Measurements from ENCODE around the gene RPRD2. TPM values are rescaled to one million over a fixed set of nuclear protein-coding genes. Genes with fewer than 3 reads are reported as not detected.

RPRD2 gene
- total RNA-seq, 1 experiment from 2014 or later = 36.2 TPM

GRCh38 chr1:150493175-150493574, 129.2 kb downstream of the RPRD2 start:
- Histone ChIP-seq H3K9me3 (ENCODE audit: insufficient read depth, low read depth) (no peaks in the 10 kb centered on the region), H3K4me3 (no peak overlapping the region), H3K4me1 (replicated peaks; ENCODE audit: insufficient read depth) (peaks cover 6% of the 10 kb centered on the region; the same call in 1 of the 2 replicates), H3K27ac (no peak overlapping the region), H3K4me2 (no peak overlapping the region), H2AFZ (no peak overlapping the region), H3F3A (ENCODE audit: insufficient read depth, low read depth) (no peaks in the 10 kb centered on the region), H3K9me2 (ENCODE audit: insufficient read depth) (no peaks in the 10 kb centered on the region), H3K79me2 (ENCODE audit: low read depth) (peaks cover 7% of the 10 kb centered on the region), H3K36me3 (ENCODE audit: low read depth) (peaks cover 18% of the 10 kb centered on the region), H3K27me3 (ENCODE audit: insufficient read depth, low read depth) (no peaks in the 10 kb centered on the region), H4K20me1 (ENCODE audit: insufficient read depth) (no peaks in the 10 kb centered on the region)
- intact Hi-C loops (cut with micrococcal nuclease; ENCODE audit: unreplicated experiment) = no loop called here
- no TSS peak for BruUV-seq (replicated peaks)
- TF ChIP-seq CTCF (conservative IDR thresholded peaks at IDR 0.05) (no peak), EZH2 (IDR thresholded peaks at IDR 0.05; ENCODE audit: low read depth) (no peak)
- ChIA-PET CTCF (interaction anchor here (0.6 kb wide), 1 partner anchor 463 kb away, joined by 3 read pairs; no protein-coding TSS in a partner anchor), POLR2A (ENCODE audit: unreplicated experiment) (no interaction called here)
- no peak for DNase-seq

GRCh38 chr1:150498342-150498741, 134.4 kb downstream of the RPRD2 start:
- TF ChIP-seq CTCF (conservative IDR thresholded peaks at IDR 0.05) (no peak), EZH2 (IDR thresholded peaks at IDR 0.05; ENCODE audit: low read depth) (no peak)
- no peaks in the 10 kb centered on the region for H3K79me2 ChIP-seq (ENCODE audit: low read depth)
- no peaks in the 10 kb centered on the region for H4K20me1 ChIP-seq (ENCODE audit: insufficient read depth)
- intact Hi-C loops (cut with micrococcal nuclease; ENCODE audit: unreplicated experiment) = no loop called here
- DNase-seq = no peak
- BruUV-seq (replicated peaks) = no TSS peak
- H3K36me3 ChIP-seq (ENCODE audit: low read depth) = peaks cover 12% of the 10 kb centered on the region; the same call in 1 of the 2 replicates
- no peak overlapping the region for H3K4me3 ChIP-seq
- no peaks in the 10 kb centered on the region for H3K9me2 ChIP-seq (ENCODE audit: insufficient read depth)
- no peaks in the 10 kb centered on the region for H3K4me1 ChIP-seq (replicated peaks; ENCODE audit: insufficient read depth)
- ChIA-PET CTCF (no interaction called here), POLR2A (ENCODE audit: unreplicated experiment) (no interaction called here)
- no peaks in the 10 kb centered on the region; the same call in 1 of the 2 replicates for H3F3A ChIP-seq (ENCODE audit: insufficient read depth, low read depth)
- no peaks in the 10 kb centered on the region for H3K27me3 ChIP-seq (ENCODE audit: insufficient read depth, low read depth)
- no peak overlapping the region for H2AFZ ChIP-seq
- H3K27ac ChIP-seq = no peak overlapping the region
- H3K4me2 ChIP-seq = no peak overlapping the region
- no peaks in the 10 kb centered on the region for H3K9me3 ChIP-seq (ENCODE audit: insufficient read depth, low read depth)

GRCh38 chr1:150505431-150505830, 141.5 kb downstream of the RPRD2 start:
- Histone ChIP-seq H3K4me3 (no peak overlapping the region), H4K20me1 (ENCODE audit: insufficient read depth) (no peaks in the 10 kb centered on the region), H3K27me3 (ENCODE audit: insufficient read depth, low read depth) (no peaks in the 10 kb centered on the region), H3K9me3 (ENCODE audit: insufficient read depth, low read depth) (no peaks in the 10 kb centered on the region), H3K4me2 (no peak overlapping the region), H3K4me1 (replicated peaks; ENCODE audit: insufficient read depth) (peaks cover 10% of the 10 kb centered on the region), H3K79me2 (ENCODE audit: low read depth) (no peaks in the 10 kb centered on the region), H3K36me3 (ENCODE audit: low read depth) (0 out of 2 replicates have a peak, but pooled peaks cover 4% of the 10 kb centered on the region), H3K27ac (no peak overlapping the region), H3K9me2 (ENCODE audit: insufficient read depth) (no peaks in the 10 kb centered on the region), H2AFZ (no peak overlapping the region), H3F3A (ENCODE audit: insufficient read depth, low read depth) (no peaks in the 10 kb centered on the region; the same call in 1 of the 2 replicates)
- ChIA-PET POLR2A (ENCODE audit: unreplicated experiment) (interaction anchor here (1.0 kb wide), 1 partner anchor 74 kb away, joined by 4 read pairs; the partner anchor contains the start of gene MCL1), CTCF (no interaction called here)
- no TSS peak for BruUV-seq (replicated peaks)
- no peak for TF ChIP-seq EZH2 (IDR thresholded peaks at IDR 0.05; ENCODE audit: low read depth)
- no peak for TF ChIP-seq CTCF (conservative IDR thresholded peaks at IDR 0.05)
- intact Hi-C loops (cut with micrococcal nuclease; ENCODE audit: unreplicated experiment) = no loop called here
- DNase-seq = no peak
